AG09309 (cell line): ENCODE measurements around the gene PLSCR5.

Source experiments
- DNase-seq: peaks from one replicate; pipeline ENCODE4 v3.0.0-alpha.2; 2010; ENCODE audit warnings: low read depth
- H3K4me3 ChIP-seq: 2 replicates; pipeline ENCODE4 v1.5.1; 2011; ENCODE audit warnings: mild to moderate bottlenecking, low read depth, low read length, moderate library complexity; ENCODE audit not compliant: control insufficient read depth
- TF ChIP-seq, protein P1 (sequence below): IDR thresholded peaks from 2 replicates; pipeline ENCODE4 v1.5.1; 2011; ENCODE audit warnings: mild to moderate bottlenecking, low read depth, low read length, inconsistent platforms; ENCODE audit not compliant: insufficient read depth, control insufficient read depth; ENCODE audit errors: missing control alignments

PLSCR5 gene

GRCh38 chr3:146590521-146590920, 14.6 kb downstream of the PLSCR5 start:
- TF ChIP-seq, protein P1, sequence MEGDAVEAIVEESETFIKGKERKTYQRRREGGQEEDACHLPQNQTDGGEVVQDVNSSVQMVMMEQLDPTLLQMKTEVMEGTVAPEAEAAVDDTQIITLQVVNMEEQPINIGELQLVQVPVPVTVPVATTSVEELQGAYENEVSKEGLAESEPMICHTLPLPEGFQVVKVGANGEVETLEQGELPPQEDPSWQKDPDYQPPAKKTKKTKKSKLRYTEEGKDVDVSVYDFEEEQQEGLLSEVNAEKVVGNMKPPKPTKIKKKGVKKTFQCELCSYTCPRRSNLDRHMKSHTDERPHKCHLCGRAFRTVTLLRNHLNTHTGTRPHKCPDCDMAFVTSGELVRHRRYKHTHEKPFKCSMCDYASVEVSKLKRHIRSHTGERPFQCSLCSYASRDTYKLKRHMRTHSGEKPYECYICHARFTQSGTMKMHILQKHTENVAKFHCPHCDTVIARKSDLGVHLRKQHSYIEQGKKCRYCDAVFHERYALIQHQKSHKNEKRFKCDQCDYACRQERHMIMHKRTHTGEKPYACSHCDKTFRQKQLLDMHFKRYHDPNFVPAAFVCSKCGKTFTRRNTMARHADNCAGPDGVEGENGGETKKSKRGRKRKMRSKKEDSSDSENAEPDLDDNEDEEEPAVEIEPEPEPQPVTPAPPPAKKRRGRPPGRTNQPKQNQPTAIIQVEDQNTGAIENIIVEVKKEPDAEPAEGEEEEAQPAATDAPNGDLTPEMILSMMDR: no peak
- DNase-seq: no peak
- no peak overlapping the region for H3K4me3 ChIP-seq

GRCh38 chr3:146589899-146590508, 15.1 kb downstream of the PLSCR5 start:
- DNase-seq: no peak
- H3K4me3 ChIP-seq: no peak overlapping the region
- TF ChIP-seq, protein P1: peak; percentile 53

DNA sequence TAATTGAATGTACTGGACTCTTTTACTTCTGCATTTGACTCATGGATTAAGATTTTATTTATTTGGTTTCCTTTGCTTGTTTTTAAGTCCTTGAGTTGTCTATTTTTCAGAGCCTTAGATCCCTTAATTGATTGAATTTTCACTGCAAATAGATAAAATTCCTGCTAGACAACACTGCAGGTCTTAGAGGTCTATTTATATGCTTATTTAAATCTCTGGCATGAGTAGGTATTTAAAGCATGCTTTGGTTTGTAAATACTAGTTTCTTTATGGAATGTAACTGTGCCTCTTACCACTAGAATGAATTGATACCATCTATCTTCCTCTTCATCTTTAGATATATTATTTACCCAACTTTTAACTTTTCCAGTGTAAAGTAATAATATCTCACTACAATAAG, 20.0 kb downstream of the PLSCR5 start:
- H3K4me3 ChIP-seq: no peak overlapping the region
- no peak for DNase-seq
- TF ChIP-seq, protein P1: no peak

DNA sequence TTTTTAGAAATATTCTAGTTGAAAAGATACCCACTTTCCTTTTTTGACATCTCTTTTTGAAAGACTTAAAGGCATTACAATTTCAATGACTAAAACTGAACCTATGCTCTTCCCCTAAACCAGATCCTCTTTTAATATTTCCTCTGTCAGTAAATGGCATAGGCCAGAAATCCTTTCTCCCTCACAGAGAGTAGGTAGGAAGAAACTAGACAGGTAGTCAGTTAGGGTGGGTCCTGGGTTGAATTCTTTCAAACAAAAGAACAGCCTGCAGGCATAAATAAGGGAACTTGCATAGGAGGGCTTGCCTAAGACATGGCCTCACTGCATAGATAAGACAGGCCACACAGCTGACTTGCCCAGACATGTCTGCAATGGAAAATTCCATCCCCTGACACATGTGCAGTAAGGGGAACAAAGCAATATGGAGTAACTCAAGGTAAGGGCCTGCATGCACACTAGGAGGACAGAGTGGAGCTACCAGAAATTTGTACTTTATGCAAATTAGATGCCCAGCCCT, 23.1 kb downstream of the PLSCR5 start:
- no peak overlapping the region for H3K4me3 ChIP-seq
- DNase-seq: no peak
- TF ChIP-seq, protein P1: no peak

DNA sequence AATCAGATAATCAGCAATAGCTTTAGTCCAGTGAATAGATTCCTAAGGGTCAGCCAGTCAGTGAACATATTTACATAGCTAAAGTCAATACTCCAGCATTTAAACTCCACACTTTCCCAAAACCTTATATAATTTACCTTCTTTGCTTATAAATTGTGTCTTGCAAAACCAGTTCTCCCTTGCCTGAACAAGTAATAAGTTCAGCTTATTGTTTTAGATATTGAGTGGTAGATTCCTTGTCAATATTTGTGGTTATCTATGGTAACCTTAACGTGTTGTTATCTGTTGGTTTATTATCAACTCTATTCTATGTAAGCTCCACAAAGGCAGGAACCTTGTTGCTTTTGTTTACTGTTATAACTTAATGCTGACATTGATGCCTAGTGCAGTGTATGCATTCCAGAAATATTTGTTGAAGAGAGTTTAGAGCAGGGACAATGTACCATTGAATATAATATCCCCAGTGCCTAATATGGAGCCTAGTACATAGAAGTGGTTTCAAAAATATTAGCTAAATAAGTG, 24.0 kb downstream of the PLSCR5 start:
- DNase-seq: no peak
- TF ChIP-seq, protein P1: no peak
- H3K4me3 ChIP-seq: no peak overlapping the region

DNA sequence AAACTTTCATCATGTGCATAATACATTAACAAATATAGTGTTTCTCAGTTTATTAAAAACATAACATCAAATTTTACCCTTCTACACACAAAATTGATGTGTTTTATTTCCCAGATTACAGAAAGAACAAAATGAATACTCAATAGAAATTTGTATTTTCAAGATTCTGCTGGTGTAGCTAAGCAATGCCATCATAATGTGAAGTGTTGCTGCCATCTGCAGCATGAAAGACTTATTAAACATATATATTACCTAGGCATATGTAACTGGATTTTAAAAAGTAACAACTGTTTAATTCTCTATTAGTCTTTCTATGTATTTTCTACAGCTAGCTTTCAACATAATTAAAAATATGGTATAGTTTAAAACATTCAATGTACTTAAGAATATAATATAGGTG, 27.5 kb downstream of the PLSCR5 start:
- TF ChIP-seq, protein P1: peak; percentile 40
- peak; percentile 41 for DNase-seq
- no peak overlapping the region for H3K4me3 ChIP-seq
